HCT116 (cell line): ENCODE measurements around the gene DCLRE1B. TPM values are rescaled to one million over a fixed set of nuclear protein-coding genes. Genes with fewer than 3 reads are reported as not detected.

Experiments used
- ATAC-seq: fragments of 200-7000 bp; cut with Tn5 transposase; 2 replicates; pipeline ENCODE4 v1.9.1; 2020; ENCODE audit warnings: mild to moderate bottlenecking, moderate library complexity
- BruUV-seq: library from RNA; stranded (reverse); fragments of 400-500 nt; replicated peaks from 2 replicates; lab custom pipeline; 2021; lab: Mats Ljungman, UMichigan
- CTCF ChIA-PET: fragments of 300-600 bp; sonication (Branson Sonifier 250); formaldehyde crosslinking; loops from one replicate; lab custom pipeline; 2021; ENCODE audit warnings: antibody characterized with exemption; lab: Charles Lee
- POLR2A ChIA-PET: fragments of 300-600, 350-600 bp; sonication (Branson Sonifier 250); formaldehyde crosslinking; loops from one replicate; lab custom pipeline; 2021; ENCODE audit warnings: antibody characterized with exemption; lab: Charles Lee
- RAD21 ChIA-PET, 2 experiments: fragments of 300-600 bp; sonication (Branson Sonifier 250); formaldehyde crosslinking; loops; one replicate each; lab custom pipeline; 2023; ENCODE audit warnings: low total read pairs in 2 of 2; ENCODE audit not compliant: uncharacterized antibody in 2 of 2, unreplicated experiment in 2 of 2, low non-redundant PET in 1 of 2; lab: Charles Lee
- DNase-seq: peaks from one replicate; pipeline ENCODE4 v3.0.0-alpha.2; 2010; ENCODE audit warnings: low read depth, low spot score
- H2AFZ ChIP-seq: fragments of 200-600 bp; shearing (Covaris generic), sonication (generic); 2 replicates; pipeline ENCODE4 v1.6.1; 2017; ENCODE audit warnings: low read depth, mixed run types, mixed read lengths, antibody characterized with exemption, low read length; ENCODE audit not compliant: poor library complexity, severe bottlenecking
- H3K27ac ChIP-seq: 2 replicates; pipeline ENCODE4 v1.5.1; 2012; ENCODE audit warnings: low read depth, low read length
- H3K27me3 ChIP-seq: fragments of 200-600 bp; sonication (generic); 2 replicates; pipeline ENCODE4 v1.6.1; 2016; ENCODE audit warnings: mixed run types, low read length, mixed read lengths; ENCODE audit not compliant: insufficient read depth
- H3K36me3 ChIP-seq, 2 experiments: fragments of 200-500 bp in 1 of 2; fragments of 200-600 bp in 1 of 2; sonication (Bioruptor generic) in 1 of 2; sonication (generic) in 1 of 2; 2 replicates each; pipeline versions ENCODE4 v1.5.1 to v1.6.1; 2014 to 2016; ENCODE audit warnings: low read length in 2 of 2, inconsistent platforms in 1 of 2, mixed read lengths in 1 of 2, mixed run types in 1 of 2; ENCODE audit not compliant: insufficient read depth in 2 of 2, control insufficient read depth in 1 of 2
- H3K4me1 ChIP-seq, 2 experiments: fragments of 200-600 bp in 1 of 2; sonication (generic) in 1 of 2; 2 replicates each; pipeline versions ENCODE4 v1.5.1 to v1.6.1; 2012 to 2017; ENCODE audit warnings: low read length in 2 of 2, inconsistent platforms in 1 of 2, mild to moderate bottlenecking in 1 of 2, mixed read lengths in 1 of 2, mixed run types in 1 of 2, moderate library complexity in 1 of 2; ENCODE audit not compliant: insufficient read depth in 2 of 2, control insufficient read depth in 1 of 2
- H3K4me2 ChIP-seq: fragments of 200-600 bp; sonication (generic); 2 replicates; pipeline ENCODE4 v1.6.1; 2017; ENCODE audit warnings: mixed run types, low read length, mixed read lengths
- H3K4me3 ChIP-seq, 2 experiments: fragments of 200-600 bp in 1 of 2; sonication (generic) in 1 of 2; replicated peaks in 1 of 2; 2 replicates each; pipeline ENCODE4 v1.5.1; 2011 to 2016; ENCODE audit warnings: low read length in 2 of 2, control low read depth in 1 of 2, low read depth in 1 of 2, mild to moderate bottlenecking in 1 of 2, mixed read lengths in 1 of 2, mixed run types in 1 of 2
- H3K79me2 ChIP-seq: fragments of 200-600 bp; sonication (generic); 2 replicates; pipeline ENCODE4 v1.6.1; 2017; ENCODE audit warnings: mild to moderate bottlenecking, mixed run types, low read length, moderate library complexity, mixed read lengths; ENCODE audit not compliant: insufficient read depth
- H3K9ac ChIP-seq: fragments of 200-600 bp; sonication (generic); 2 replicates; pipeline ENCODE4 v1.6.1; 2016; ENCODE audit warnings: low read length, mixed read lengths
- H3K9me2 ChIP-seq: fragments of 200-600 bp; sonication (generic), shearing (Covaris generic); 2 replicates; pipeline ENCODE4 v1.6.1; 2017; ENCODE audit warnings: mixed run types, mild to moderate bottlenecking, moderate library complexity; ENCODE audit not compliant: insufficient read depth
- H3K9me3 ChIP-seq, 2 experiments: fragments of 200-500 bp in 1 of 2; fragments of 200-600 bp in 1 of 2; sonication (Bioruptor generic) in 1 of 2; sonication (generic) in 1 of 2; 2 replicates each; pipeline ENCODE4 v1.6.1; 2014 to 2017; ENCODE audit warnings: low read length in 2 of 2, mixed read lengths in 2 of 2, inconsistent platforms in 1 of 2, low read depth in 1 of 2, mild to moderate bottlenecking in 1 of 2, mixed run types in 1 of 2, moderate library complexity in 1 of 2; ENCODE audit not compliant: control insufficient read depth in 1 of 2, insufficient read depth in 1 of 2
- H4K20me1 ChIP-seq: fragments of 200-600 bp; sonication (generic), shearing (Covaris generic); 2 replicates; pipeline ENCODE4 v1.6.1; 2017; ENCODE audit warnings: mixed run types, mild to moderate bottlenecking, moderate library complexity; ENCODE audit not compliant: insufficient read depth
- ATF3 ChIP-seq: IDR thresholded peaks from 2 replicates; pipeline ENCODE4 v1.6.1; 2012
- CBX3 ChIP-seq: IDR thresholded peaks from 2 replicates; pipeline ENCODE4 v1.6.1; 2012; ENCODE audit warnings: low read depth
- CEBPB ChIP-seq: IDR thresholded peaks from 2 replicates; pipeline ENCODE4 v1.6.1; 2012; ENCODE audit warnings: low read depth
- ELF1 ChIP-seq: IDR thresholded peaks from 2 replicates; pipeline ENCODE4 v1.6.1; 2012; ENCODE audit warnings: low read depth, borderline replicate concordance
- EZH2 ChIP-seq: fragments of 200-600 bp; sonication (generic); IDR thresholded peaks from 2 replicates; pipeline ENCODE4 v1.6.1; 2017; ENCODE audit warnings: antibody characterized with exemption, mixed run types
- JUND ChIP-seq: IDR thresholded peaks from 2 replicates; pipeline ENCODE4 v1.6.1; 2012
- POLR2A ChIP-seq: IDR thresholded peaks from 2 replicates; pipeline ENCODE4 v1.7.0; 2011; ENCODE audit warnings: borderline replicate concordance; ENCODE audit not compliant: insufficient read depth, insufficient read length; ENCODE audit errors: extremely low read depth
- POLR2AphosphoS5 ChIP-seq: IDR thresholded peaks from 2 replicates; pipeline ENCODE4 v1.6.1; 2011; ENCODE audit warnings: mild to moderate bottlenecking, low read depth, low read length, moderate library complexity
- RAD21 ChIP-seq: IDR thresholded peaks from 2 replicates; pipeline ENCODE4 v1.6.1; 2012; ENCODE audit warnings: low read depth, mild to moderate bottlenecking
- SIN3A ChIP-seq: IDR thresholded peaks from 2 replicates; pipeline ENCODE4 v1.6.1; 2012; ENCODE audit warnings: low read depth
- SP1 ChIP-seq: IDR thresholded peaks from 2 replicates; pipeline ENCODE4 v1.6.1; 2012; ENCODE audit warnings: low read depth
- SRF ChIP-seq: IDR thresholded peaks from 2 replicates; pipeline ENCODE4 v1.6.1; 2012; ENCODE audit warnings: low read depth
- TCF7L2 ChIP-seq: IDR thresholded peaks from 2 replicates; pipeline ENCODE4 v1.7.0; 2011; ENCODE audit warnings: borderline replicate concordance, inconsistent platforms; ENCODE audit not compliant: insufficient read depth, insufficient read length; ENCODE audit errors: extremely low read depth
- YY1 ChIP-seq: IDR thresholded peaks from 2 replicates; pipeline ENCODE4 v1.6.1; 2011; ENCODE audit warnings: low read length, low read depth, moderate library complexity, mild to moderate bottlenecking; ENCODE audit not compliant: insufficient replicate concordance; ENCODE audit errors: extremely low read depth
- ZFX ChIP-seq: fragments of 450-650 bp; IDR thresholded peaks from 2 replicates; pipeline ENCODE4 v1.6.1; 2017
- ZNF274 ChIP-seq: fragments of 200-500 bp; sonication (Bioruptor generic); IDR thresholded peaks from 2 replicates; pipeline ENCODE4 v1.6.1; 2014; ENCODE audit warnings: mild to moderate bottlenecking, low read depth, low read length, inconsistent platforms
- intact Hi-C: fragments of 100-400 bp; cut with micrococcal nuclease; formaldehyde crosslinking; loops from 2 replicates; pipeline ENCODE4 v1.10.0; 2022
- total RNA-seq: library from RNA; stranded (reverse); gene quantifications from one replicate; pipeline ENCODE4 v1.2.1, GENCODE V29; 2021; ENCODE audit not compliant: unreplicated experiment

Gene DCLRE1B
- total RNA-seq, 1 experiment from 2014 or later = 13.4 TPM

DNA sequence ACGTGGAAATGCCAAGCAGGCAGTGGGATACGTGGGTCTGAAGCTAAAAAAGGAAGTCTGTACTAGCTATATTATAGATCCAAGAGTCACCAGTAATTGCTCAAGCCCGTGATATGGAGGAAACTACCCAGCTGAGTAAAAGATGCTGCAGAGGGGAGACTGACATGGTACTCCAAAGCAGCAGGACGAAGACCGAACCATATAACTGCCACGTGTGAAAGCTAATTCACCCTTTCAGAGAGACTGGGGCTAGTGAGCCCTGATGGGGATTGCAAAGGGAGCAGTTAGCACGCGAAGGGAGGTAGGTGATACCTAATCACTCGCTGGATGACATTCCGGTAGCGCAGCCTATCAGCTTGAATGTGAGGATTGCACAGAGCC, 843 bp upstream of the DCLRE1B start:
- H3K36me3 ChIP-seq = peaks cover 6 to 8% of the 10 kb centered on the region in 2 experiments; a peak in 1 of 4 replicates
- no peak for TF ChIP-seq ATF3
- TF ChIP-seq TCF7L2 = no peak
- no peak for TF ChIP-seq JUND
- TF ChIP-seq POLR2AphosphoS5 = no peak
- no peak for TF ChIP-seq SIN3A
- TF ChIP-seq SP1 = no peak
- TF ChIP-seq SRF = no peak
- no peak for TF ChIP-seq ZFX
- TF ChIP-seq CBX3 = no peak
- no peak for TF ChIP-seq EZH2
- no peak for TF ChIP-seq RAD21
- TF ChIP-seq POLR2A = no peak
- no peak for TF ChIP-seq ZNF274
- TF ChIP-seq YY1 = no peak
- TF ChIP-seq ELF1 = no peak
- TF ChIP-seq CEBPB = no peak
- peak overlapping the region; percentile 99 for H3K4me3 ChIP-seq
- H3K9ac ChIP-seq = peak overlapping the region; percentile 68
- H3K4me2 ChIP-seq = peak overlapping the region; percentile 86
- ChIA-PET CTCF (interaction anchor here (0.6 kb wide), 1 partner anchor 914 kb away, joined by 6 read pairs; no protein-coding TSS in a partner anchor), POLR2A (interaction anchor here (0.7 to 3.4 kb wide), 2 partner anchors 21 to 26 kb away, joined by 4 to 24 read pairs; partner anchors contain the start of gene HIPK1), RAD21 (interaction anchor here in 1 of 2 experiments (0.7 kb wide), 1 partner anchor 48 kb away, joined by 3 read pairs; no protein-coding TSS in a partner anchor)
- DNase-seq (no peak), ATAC-seq (peak; percentile 35)
- intact Hi-C loops = loop anchor here (5.0 to 10.0 kb wide), 2 partner anchors 67 to 769 kb away; no protein-coding TSS in a partner anchor
- H3K4me1 ChIP-seq = peaks cover 4 to 15% of the 10 kb centered on the region in 2 experiments; a peak in 3 of 4 replicates
- no peaks in the 10 kb centered on the region for H3K9me2 ChIP-seq
- peak overlapping the region; percentile 83 for H3K27ac ChIP-seq
- no peaks in the 10 kb centered on the region for H3K27me3 ChIP-seq
- BruUV-seq = TSS peak; percentile 68
- H3K79me2 ChIP-seq = peaks cover 26% of the 10 kb centered on the region
- H3K9me3 ChIP-seq = no peaks in the 10 kb centered on the region
- H4K20me1 ChIP-seq = no peaks in the 10 kb centered on the region
- H2AFZ ChIP-seq = peak overlapping the region; percentile 4
